ENCODE measurements around the gene APCDD1L. TPM values are rescaled to one million over a fixed set of nuclear protein-coding genes. Genes with fewer than 3 reads are reported as not detected.

Gene APCDD1L
- total and polyA plus RNA-seq, 2 of the 8 experiments (the other 6 are each of a cell fraction or from before 2014, with no cell fraction given), result 0.83 to 3.1 TPM

DNA sequence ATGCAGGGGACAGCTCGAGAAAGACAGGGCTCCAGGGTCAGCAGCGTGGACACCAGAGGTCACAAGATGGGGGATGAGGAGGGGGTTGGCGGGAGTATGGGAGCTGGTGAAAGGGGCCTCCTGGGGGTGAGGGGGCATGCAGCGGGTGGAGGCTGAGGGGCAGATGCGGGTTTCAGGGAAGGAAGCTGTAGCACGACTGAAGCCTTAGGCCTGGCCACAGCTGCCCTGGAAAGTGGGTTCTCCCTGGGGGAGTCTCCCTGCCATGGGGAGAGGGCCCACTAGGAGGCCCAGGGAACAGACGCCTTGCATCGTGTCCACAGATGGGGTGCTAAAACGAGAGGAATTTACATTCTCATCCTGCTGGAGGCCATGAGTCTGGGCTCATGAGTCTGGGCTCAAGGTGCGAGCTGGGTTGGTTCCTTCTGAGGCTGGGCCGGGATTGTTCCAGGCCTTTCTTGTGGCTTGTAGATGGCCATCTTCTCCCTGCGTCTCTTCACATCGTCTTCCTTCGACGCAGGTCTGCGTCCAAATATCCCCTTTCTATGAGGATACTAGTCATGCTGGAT, 18.0 kb downstream of the APCDD1L start:
- H2BK20ac ChIP-seq (ENCODE audit: low read length), result no peak overlapping the region
- TF ChIP-seq PHF8 (conservative IDR thresholded peaks at IDR 0.05; ENCODE audit: low read depth, low read length), result no peak
- TF ChIP-seq, protein P1, sequence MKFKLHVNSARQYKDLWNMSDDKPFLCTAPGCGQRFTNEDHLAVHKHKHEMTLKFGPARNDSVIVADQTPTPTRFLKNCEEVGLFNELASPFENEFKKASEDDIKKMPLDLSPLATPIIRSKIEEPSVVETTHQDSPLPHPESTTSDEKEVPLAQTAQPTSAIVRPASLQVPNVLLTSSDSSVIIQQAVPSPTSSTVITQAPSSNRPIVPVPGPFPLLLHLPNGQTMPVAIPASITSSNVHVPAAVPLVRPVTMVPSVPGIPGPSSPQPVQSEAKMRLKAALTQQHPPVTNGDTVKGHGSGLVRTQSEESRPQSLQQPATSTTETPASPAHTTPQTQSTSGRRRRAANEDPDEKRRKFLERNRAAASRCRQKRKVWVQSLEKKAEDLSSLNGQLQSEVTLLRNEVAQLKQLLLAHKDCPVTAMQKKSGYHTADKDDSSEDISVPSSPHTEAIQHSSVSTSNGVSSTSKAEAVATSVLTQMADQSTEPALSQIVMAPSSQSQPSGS (IDR thresholded peaks at IDR 0.05; ENCODE audit: low read length), result no peak
- no peak for TF ChIP-seq RFX5 (IDR thresholded peaks at IDR 0.05; ENCODE audit: borderline replicate concordance, low read depth, low read length)
- TF ChIP-seq, protein P2, sequence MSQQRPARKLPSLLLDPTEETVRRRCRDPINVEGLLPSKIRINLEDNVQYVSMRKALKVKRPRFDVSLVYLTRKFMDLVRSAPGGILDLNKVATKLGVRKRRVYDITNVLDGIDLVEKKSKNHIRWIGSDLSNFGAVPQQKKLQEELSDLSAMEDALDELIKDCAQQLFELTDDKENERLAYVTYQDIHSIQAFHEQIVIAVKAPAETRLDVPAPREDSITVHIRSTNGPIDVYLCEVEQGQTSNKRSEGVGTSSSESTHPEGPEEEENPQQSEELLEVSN (IDR thresholded peaks at IDR 0.05), result no peak
- DNase-seq (ENCODE audit: low read depth in 1 of 2, low spot score in 2 of 2), result no peak
- H3K56ac ChIP-seq (replicated peaks; ENCODE audit: insufficient read length, low read depth, low read length), result no peak overlapping the region
- peaks cover 0 to 3% of the 10 kb centered on the region in 2 experiments; a peak in 1 of 4 replicates for H3K9me3 ChIP-seq (ENCODE audit: insufficient read depth in 2 of 2, low read depth in 1 of 2, low read length in 1 of 2)
- H4K91ac ChIP-seq (replicated peaks; ENCODE audit: insufficient read length, low read length), result no peak overlapping the region
- H2BK5ac ChIP-seq (ENCODE audit: low read depth, low read length), result no peak overlapping the region
- H4K8ac ChIP-seq (ENCODE audit: extremely low read depth, insufficient read depth, low read length), result no peak overlapping the region; the same call in 1 of the 2 replicates
- H3K23ac ChIP-seq (ENCODE audit: insufficient read length), result no peak overlapping the region
- CTCF ChIA-PET (ENCODE audit: partially characterized antibody), result interaction anchor here (0.6 to 3.4 kb wide), 4 partner anchors 11 to 142 kb away, joined by 3 to 20 read pairs (median 4); no protein-coding TSS in a partner anchor
- H3K4me2 ChIP-seq (ENCODE audit: insufficient read depth in 1 of 2, low read depth in 2 of 2, low read length in 2 of 2), result no peak overlapping the region
- H3K4me1 ChIP-seq (replicated peaks in 1 of 4; ENCODE audit: control insufficient read depth in 3 of 4, insufficient read depth in 4 of 4, low read length in 3 of 4), result no peaks in the 10 kb centered on the region
- WGBS, 2 experiments (ENCODE audit: extremely low coverage in 1 of 2, insufficient coverage in 1 of 2, insufficient read length in 1 of 2, insufficient replicate concordance in 2 of 2, low coverage in 1 of 2, low lambda C conversion rate in 2 of 2, missing lambda C conversion rate in 1 of 2), result 94% methylated on average over 13 of the region's 16 CpGs; no CpG with 5 or more reads in 1 of the 2 experiments
- H3K79me2 ChIP-seq (ENCODE audit: control insufficient read depth in 1 of 2, insufficient read depth in 2 of 2, low read length in 2 of 2), result peaks cover 0 to 5% of the 10 kb centered on the region in 2 experiments; a peak in 2 of 4 replicates
- POLR2A ChIA-PET (ENCODE audit: partially characterized antibody), result interaction anchor here (0.5 to 0.7 kb wide), 2 partner anchors 152 to 172 kb away, joined by 3 read pairs; no protein-coding TSS in a partner anchor
- H3K36me3 ChIP-seq (ENCODE audit: control insufficient read depth in 2 of 4, insufficient read depth in 4 of 4, low read length in 3 of 4), result peaks cover 0 to 4% (median 0%) of the 10 kb centered on the region in 4 experiments; a peak in 1 of 8 replicates
- peak overlapping the region; percentile 51 for H3K4ac ChIP-seq (replicated peaks; ENCODE audit: insufficient read length, low read depth, low read length)
- FAIRE-seq, result no peak
- no peak overlapping the region for H2BK12ac ChIP-seq (ENCODE audit: low read depth, low read length)
- H3K79me1 ChIP-seq (ENCODE audit: low read depth, low read length), result no peaks in the 10 kb centered on the region
- no peaks in the 10 kb centered on the region; a peak in 1 of 7 replicates for H3K27me3 ChIP-seq (replicated peaks in 1 of 4; ENCODE audit: control insufficient read depth in 3 of 4, extremely low read depth in 1 of 4, insufficient read depth in 3 of 4, low read length in 3 of 4)
- H2BK15ac ChIP-seq (ENCODE audit: low read length), result no peak overlapping the region
- no peak overlapping the region for H2AFZ ChIP-seq (ENCODE audit: low read length)
- H2AK5ac ChIP-seq (ENCODE audit: low read depth, low read length), result no peak overlapping the region
- H3K23me2 ChIP-seq (ENCODE audit: low read depth, low read length), result peaks cover 3% of the 10 kb centered on the region
- H3K9ac ChIP-seq (replicated peaks in 1 of 4; ENCODE audit: extremely low read depth in 1 of 4, low read depth in 3 of 4, low read length in 3 of 4), result no peak overlapping the region
- H3K27ac ChIP-seq (ENCODE audit: low read depth, low read length), result no peak overlapping the region
- no peak overlapping the region for H2BK120ac ChIP-seq (replicated peaks; ENCODE audit: low read depth, low read length)
- no peak overlapping the region for H3K18ac ChIP-seq (ENCODE audit: extremely low read depth, low read length)
- no peak overlapping the region for H3K4me3 ChIP-seq (ENCODE audit: extremely low read depth in 1 of 4, insufficient read depth in 2 of 4, low read depth in 3 of 4, low read length in 4 of 4)
- peaks cover 0 to 5% of the 10 kb centered on the region in 2 experiments for H4K20me1 ChIP-seq (replicated peaks in 1 of 2; ENCODE audit: control insufficient read depth in 1 of 2, insufficient read depth in 2 of 2, low read length in 2 of 2)
- no peak overlapping the region for H3K14ac ChIP-seq (ENCODE audit: insufficient read length)
- no peak overlapping the region for H4K5ac ChIP-seq (ENCODE audit: insufficient read length, low read depth, low read length)
